Activated CD4-positive, alpha-beta memory T cell treated with anti-CD3 and anti-CD28 coated beads for 36 hours (primary cell): ENCODE measurements around the gene ALDH3B2. TPM values are rescaled to one million over a fixed set of nuclear protein-coding genes. Genes with fewer than 3 reads are reported as not detected.

Experiments used
- CTCF ChIA-PET: fragments of 350-600 bp; sonication (Branson Sonifier 250); formaldehyde crosslinking; loops from one replicate; lab custom pipeline; 2021; ENCODE audit warnings: antibody characterized with exemption, inconsistent platforms; lab: Charles Lee
- POLR2A ChIA-PET: fragments of 350-600 bp; sonication (Branson Sonifier 250); formaldehyde crosslinking; loops from one replicate; lab custom pipeline; 2021; ENCODE audit warnings: antibody characterized with exemption; lab: Charles Lee
- DNase-seq: peaks from one replicate; pipeline ENCODE4 v3.0.0-alpha.2; 2020
- H3K27ac Mint-ChIP-seq: one replicate; pipeline ENCODE4 v1.8.0; 2021; ENCODE audit warnings: mixed read lengths
- H3K27me3 Mint-ChIP-seq: one replicate; pipeline ENCODE4 v1.8.0; 2021; ENCODE audit warnings: mixed read lengths
- H3K36me3 Mint-ChIP-seq: one replicate; pipeline ENCODE4 v1.8.0; 2021; ENCODE audit warnings: mixed read lengths
- H3K4me1 Mint-ChIP-seq: one replicate; pipeline ENCODE4 v1.8.0; 2021; ENCODE audit warnings: low read depth, mixed read lengths
- H3K4me3 Mint-ChIP-seq: one replicate; pipeline ENCODE4 v1.8.0; 2021; ENCODE audit warnings: mild to moderate bottlenecking, mixed read lengths
- H3K9me3 Mint-ChIP-seq: one replicate; pipeline ENCODE4 v1.8.0; 2021; ENCODE audit warnings: mixed read lengths
- intact Hi-C: fragments of 100-400 bp; cut with micrococcal nuclease; formaldehyde crosslinking; loops from one replicate; pipeline ENCODE4 v1.15.1; 2023
- total RNA-seq, 2 experiments: library from RNA; stranded (reverse); gene quantifications; one replicate each; pipeline ENCODE4 v1.2.3, GENCODE V29; 2021

Gene ALDH3B2
- total RNA-seq, 2 experiments from 2014 or later, result not detected

DNA sequence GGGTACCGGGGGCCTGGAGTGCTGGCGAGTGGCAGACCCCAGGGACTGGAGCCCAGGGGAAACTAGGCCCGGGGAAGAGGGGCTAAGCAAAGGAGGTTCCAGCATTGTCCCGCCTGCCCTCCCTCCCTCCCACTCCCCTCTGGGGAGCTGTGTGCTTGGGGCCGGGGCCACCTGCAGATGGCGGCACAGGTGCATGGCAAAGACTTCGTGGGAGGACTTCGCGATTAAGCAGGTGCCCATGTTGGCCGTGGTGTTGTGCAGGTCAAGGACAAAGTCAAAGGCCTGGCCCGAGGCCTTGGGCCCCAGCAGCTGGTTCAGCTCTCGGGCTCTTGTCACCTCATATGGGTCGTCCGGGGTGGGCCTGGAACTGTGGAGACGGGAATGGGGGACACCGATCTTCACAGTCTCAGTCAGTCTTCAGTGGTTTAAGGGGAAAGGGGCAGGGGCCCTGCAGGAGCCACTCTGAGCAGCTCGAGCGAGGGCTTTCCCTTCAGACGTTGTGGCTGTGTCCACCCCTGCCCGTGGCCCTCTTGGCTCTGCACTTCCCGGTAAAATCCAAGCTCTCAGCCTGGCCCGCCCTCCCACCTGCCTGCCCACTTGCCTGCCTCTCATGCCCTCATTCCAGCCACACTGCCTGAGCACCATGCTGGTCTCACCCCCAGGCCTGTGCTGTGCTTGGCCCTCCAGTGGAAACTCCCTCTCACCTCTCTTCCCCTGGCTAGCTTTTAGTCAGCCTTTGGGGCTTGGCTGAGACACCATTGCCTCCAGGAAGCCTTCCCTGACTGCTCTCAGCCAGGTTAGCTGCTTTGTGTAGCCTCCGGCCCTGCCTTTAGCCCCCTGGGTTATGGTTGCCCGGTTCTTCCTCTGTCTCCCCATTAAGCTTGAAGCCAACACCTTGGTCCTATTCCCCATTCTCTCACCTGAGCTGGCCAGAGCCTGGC lies 28.6 kb downstream of the ALDH3B2 start:
- POLR2A ChIA-PET, result interaction anchor here (1.6 kb wide), 1 partner anchor 17 kb away, joined by 5 read pairs; the partner anchor contains the start of gene NUDT8
- peaks cover 4% of the 10 kb centered on the region for H3K27me3 Mint-ChIP-seq
- intact Hi-C loops, result no loop called here
- H3K27ac Mint-ChIP-seq, result peak overlapping the region; percentile 16
- DNase-seq, result peak; percentile 31
- H3K4me1 Mint-ChIP-seq, result peaks cover 27% of the 10 kb centered on the region
- peaks cover 2% of the 10 kb centered on the region for H3K9me3 Mint-ChIP-seq
- no peaks in the 10 kb centered on the region for H3K36me3 Mint-ChIP-seq
- CTCF ChIA-PET, result interaction anchor here (0.6 to 7.7 kb wide), 6 partner anchors 10 to 474 kb away, joined by 3 to 56 read pairs (median 6); partner anchors contain the start of gene NUDT8
- no peak overlapping the region for H3K4me3 Mint-ChIP-seq

DNA sequence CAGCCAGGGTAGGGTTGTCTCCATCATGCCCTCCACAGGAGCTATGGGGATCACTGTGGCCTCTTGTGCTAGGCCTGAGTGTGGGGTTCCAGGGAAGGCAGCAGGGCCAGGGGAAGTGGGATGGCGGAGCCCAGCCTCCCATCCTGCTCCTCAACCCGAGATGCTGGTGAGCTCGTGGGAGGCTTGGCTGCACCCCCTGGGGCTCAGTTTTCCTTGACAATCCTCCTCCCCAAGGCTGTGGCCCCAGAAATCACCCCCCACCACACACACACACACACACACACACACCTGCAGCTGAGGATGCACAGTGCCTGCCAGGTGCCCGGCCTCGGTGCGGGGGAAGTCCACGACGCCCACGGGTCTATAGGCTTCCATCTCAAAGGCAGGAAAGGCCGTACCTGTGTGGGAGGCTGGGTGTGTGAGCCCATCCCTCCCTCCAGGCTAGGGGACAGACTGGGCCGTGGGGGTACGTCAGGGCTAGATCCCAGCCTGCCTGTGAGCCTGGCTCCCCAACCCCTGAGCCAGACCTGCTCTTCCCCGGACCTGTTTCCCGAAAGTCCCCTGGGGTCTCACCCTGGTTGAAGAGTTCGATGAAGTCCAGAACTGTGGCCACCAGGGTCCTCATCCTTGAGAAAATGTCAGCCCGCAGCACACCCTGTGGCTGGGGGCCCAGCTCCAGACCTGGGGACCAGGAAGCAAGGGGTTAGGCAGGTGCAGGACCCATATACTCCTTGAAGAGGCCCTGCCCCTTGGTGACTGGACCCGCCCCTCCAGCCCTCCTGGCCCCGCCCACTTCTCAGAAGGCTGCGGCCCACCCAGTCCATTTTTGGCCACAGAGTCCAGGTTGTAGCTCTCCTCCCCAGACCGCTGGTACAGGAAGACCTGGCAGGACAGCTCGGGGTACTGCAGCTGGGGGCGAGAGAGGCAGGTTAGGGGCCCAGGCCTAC lies 29.7 kb downstream of the ALDH3B2 start:
- ChIA-PET CTCF (interaction anchor here (1.7 to 7.7 kb wide), 3 partner anchors 14 to 31 kb away, joined by 6 to 34 read pairs (median 7); partner anchors contain the start of gene NUDT8), POLR2A (no interaction called here)
- Mint-ChIP-seq H3K27me3 (peaks cover 4% of the 10 kb centered on the region), H3K9me3 (peaks cover 2% of the 10 kb centered on the region), H3K36me3 (no peaks in the 10 kb centered on the region), H3K4me1 (peaks cover 21% of the 10 kb centered on the region), H3K4me3 (no peak overlapping the region), H3K27ac (no peak overlapping the region)
- DNase-seq, result no peak
- intact Hi-C loops, result no loop called here

DNA sequence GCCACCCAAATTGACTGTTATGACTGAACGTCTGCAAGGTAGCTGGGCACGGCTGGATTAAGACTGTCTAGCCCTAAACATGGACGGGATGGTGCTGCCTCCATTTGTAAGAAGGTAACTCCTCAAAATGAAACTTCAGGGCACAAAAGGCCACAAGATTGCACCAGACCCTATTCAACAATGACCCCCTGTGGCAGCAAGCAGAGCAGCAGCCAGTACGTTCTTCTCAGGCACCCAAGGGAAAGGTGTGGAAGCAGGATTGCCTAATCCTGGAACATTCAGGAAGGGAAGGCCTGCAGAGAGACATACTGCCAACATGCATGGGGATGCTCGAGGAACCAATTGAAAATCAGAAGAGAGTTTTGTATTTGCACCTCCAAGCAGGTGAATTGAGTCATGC lies 30.4 kb downstream of the ALDH3B2 start:
- intact Hi-C loops, result no loop called here
- CTCF ChIA-PET, result interaction anchor here (1.7 to 7.7 kb wide), 3 partner anchors 14 to 30 kb away, joined by 6 to 34 read pairs (median 7); partner anchors contain the start of gene NUDT8
- Mint-ChIP-seq H3K27me3 (peaks cover 4% of the 10 kb centered on the region), H3K9me3 (peaks cover 2% of the 10 kb centered on the region), H3K36me3 (no peaks in the 10 kb centered on the region), H3K4me1 (peaks cover 16% of the 10 kb centered on the region), H3K27ac (no peak overlapping the region), H3K4me3 (no peak overlapping the region)
- POLR2A ChIA-PET, result no interaction called here
- no peak for DNase-seq

DNA sequence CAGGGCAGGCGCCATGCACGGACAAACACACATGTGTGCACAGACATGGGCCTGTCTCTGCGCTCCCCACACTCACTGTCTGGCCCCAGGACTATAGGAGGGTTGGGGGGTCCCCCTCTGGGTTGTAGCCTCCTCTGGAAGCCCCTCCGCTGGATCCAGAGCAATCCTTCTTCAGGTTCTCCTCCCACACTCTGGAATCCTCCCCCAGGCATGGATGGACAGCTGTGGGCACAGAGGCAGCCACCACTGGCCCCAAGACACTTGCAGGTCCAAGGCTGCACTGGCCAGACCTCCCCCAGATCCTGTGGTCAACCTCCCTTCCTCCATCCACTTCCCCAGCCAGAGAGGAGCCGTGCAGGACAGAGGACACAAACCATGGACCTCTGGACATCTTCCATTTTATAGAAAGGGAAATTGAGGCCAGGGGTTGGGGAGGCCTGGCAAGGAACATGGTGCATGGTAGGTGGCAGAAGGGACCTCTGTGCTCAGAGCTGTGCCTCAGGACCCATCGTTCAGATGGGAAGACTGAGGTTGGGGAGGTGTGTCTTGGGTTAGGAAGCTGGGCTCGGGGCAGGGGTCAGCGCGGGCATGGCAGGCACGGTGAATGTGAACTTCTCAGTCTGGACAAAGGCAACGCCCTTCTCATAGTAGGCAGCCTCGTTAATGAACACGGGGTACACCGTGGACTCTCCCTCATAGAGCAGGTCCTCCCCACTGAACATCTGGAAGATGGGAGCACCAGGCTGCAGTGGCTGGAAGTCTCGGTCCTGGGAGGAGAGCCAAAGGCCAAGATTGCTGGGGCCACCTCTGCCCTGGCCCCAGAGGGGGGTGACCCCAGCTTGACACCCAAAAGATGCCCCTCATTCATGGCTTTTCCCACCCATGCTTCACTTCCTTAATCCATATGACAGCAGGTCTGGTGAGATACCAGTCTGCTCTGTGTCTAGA lies 32.0 kb downstream of the ALDH3B2 start:
- H3K4me3 Mint-ChIP-seq, result no peak overlapping the region
- POLR2A ChIA-PET, result no interaction called here
- intact Hi-C loops, result no loop called here
- peaks cover 4% of the 10 kb centered on the region for H3K27me3 Mint-ChIP-seq
- peaks cover 16% of the 10 kb centered on the region for H3K4me1 Mint-ChIP-seq
- peaks cover 2% of the 10 kb centered on the region for H3K9me3 Mint-ChIP-seq
- H3K36me3 Mint-ChIP-seq, result no peaks in the 10 kb centered on the region
- CTCF ChIA-PET, result interaction anchor here (1.8 to 2.7 kb wide), 2 partner anchors 13 to 28 kb away, joined by 6 to 10 read pairs; partner anchors contain the start of gene NUDT8
- H3K27ac Mint-ChIP-seq, result no peak overlapping the region
- DNase-seq, result no peak

DNA sequence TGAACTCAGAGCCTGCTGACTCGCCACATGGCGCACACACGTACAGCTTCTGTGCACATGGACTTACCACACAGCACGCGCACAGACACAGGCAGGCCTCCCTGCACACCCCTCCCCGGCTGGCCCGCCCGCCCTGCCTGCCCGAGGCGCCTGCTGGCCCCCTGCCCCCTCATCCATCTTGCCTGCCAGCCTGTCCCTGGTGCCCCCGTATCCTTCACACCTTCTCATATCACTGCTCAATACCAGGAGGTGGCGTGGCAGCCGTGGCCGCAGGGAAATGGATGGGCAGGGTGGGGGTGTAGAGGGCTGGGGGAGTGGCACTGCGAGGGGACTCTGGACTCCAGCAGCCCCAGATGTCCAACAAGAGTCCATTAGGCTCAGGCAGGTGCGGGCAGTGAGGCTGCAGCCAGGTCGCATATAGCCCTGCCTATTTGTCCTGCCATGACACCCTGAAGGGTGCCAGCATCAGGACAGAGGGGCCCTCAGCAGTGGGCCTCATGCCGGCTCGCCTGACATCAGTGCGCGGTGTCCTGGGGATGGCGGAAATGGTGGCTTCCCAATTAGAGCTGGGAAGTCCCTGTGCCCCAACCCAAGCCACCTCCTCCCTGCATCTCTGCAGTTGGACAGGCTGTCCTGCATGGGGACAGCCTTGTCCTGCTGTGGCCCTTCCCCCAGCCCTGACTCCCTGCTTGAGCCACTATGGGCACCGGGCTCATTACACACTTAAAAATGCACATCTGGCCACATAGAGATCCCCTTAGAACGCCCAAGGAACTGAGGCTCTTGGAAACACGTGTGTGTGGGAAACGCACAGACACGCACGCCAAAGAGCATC lies 32.9 kb downstream of the ALDH3B2 start:
- peaks cover 9% of the 10 kb centered on the region for H3K4me1 Mint-ChIP-seq
- no peak for DNase-seq
- H3K4me3 Mint-ChIP-seq, result no peak overlapping the region
- peaks cover 2% of the 10 kb centered on the region for H3K9me3 Mint-ChIP-seq
- no peak overlapping the region for H3K27ac Mint-ChIP-seq
- intact Hi-C loops, result no loop called here
- H3K36me3 Mint-ChIP-seq, result no peaks in the 10 kb centered on the region
- CTCF ChIA-PET, result interaction anchor here (1.8 kb wide), 1 partner anchor 12 kb away, joined by 10 read pairs; the partner anchor contains the start of gene NUDT8
- H3K27me3 Mint-ChIP-seq, result peaks cover 3% of the 10 kb centered on the region
- POLR2A ChIA-PET, result no interaction called here

DNA sequence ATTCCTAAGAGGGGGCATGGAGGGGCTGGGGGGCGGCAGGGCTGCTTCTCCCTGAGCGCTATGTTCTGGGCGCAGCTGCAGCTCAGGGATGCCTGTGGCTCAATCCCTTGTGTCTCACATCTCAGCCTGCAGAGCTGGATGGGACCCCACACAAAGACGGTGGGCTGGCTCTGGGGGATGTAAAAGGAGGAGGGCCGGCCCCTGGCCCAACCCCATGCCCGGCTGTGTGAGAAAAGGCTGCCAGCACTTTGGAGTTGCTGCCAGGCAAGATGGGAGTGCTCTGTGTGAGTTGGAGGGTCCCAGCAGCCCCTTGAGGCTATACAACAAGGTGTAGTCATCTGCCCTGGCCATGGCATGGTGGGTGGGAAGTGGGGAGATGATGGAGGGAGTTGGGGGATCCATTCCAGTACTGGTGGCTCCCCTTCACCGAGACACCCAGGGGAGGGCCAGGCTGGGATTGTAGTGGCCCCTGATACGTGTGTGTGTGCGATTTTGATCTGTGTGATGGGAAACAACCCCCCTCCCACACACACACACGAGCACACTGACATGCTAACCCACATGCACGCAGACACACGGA lies 33.6 kb downstream of the ALDH3B2 start:
- Mint-ChIP-seq H3K27ac (no peak overlapping the region), H3K27me3 (no peaks in the 10 kb centered on the region), H3K36me3 (no peaks in the 10 kb centered on the region), H3K9me3 (peaks cover 2% of the 10 kb centered on the region), H3K4me3 (no peak overlapping the region), H3K4me1 (peaks cover 3% of the 10 kb centered on the region)
- ChIA-PET CTCF (interaction anchor here (0.6 to 2.9 kb wide), 4 partner anchors 12 to 20 kb away, joined by 3 to 11 read pairs (median 4); partner anchors contain the start of gene NUDT8), POLR2A (no interaction called here)
- intact Hi-C loops, result loop anchor here (1.0 kb wide), 1 partner anchor 18 kb away; no protein-coding TSS in a partner anchor
- DNase-seq, result no peak

DNA sequence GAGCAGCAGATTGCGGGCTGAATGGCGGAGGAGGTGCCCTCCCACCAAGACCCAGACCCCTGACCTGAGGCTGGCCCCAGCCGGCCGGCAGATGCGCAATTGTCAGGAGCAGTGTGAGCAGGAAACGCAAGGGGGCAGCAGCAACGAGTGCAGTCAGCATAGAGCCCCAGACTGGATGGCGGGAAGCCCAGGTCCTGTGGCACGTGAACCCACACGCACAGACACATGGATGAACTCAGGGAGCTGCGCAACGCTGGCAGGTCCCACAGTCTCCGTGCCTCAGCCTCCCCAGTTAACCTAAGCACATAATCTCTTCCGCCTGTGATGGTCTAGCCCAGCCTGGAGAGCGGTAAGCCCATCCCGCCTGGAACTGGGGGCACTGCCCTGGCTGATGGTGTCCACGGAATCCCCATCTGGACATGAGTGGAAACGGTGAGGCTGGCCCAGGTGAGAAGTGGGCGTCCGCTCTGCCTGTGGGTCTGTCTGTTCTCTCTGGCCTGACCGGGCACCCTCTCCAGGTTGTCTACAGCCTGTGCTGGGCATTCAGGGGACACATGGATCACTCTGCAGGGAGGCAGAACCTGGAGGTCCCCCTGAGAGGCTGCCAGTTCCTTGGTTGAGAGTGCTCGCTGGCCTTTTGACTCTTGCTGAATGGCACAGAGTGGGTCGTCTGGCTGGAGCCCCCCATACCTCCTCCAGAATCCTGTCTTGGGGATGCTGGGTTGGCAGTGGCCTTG lies 34.2 kb downstream of the ALDH3B2 start:
- H3K4me1 Mint-ChIP-seq, result peaks cover 3% of the 10 kb centered on the region
- CTCF ChIA-PET, result interaction anchor here (0.6 to 2.9 kb wide), 6 partner anchors 11 to 21 kb away, joined by 3 to 11 read pairs (median 4); partner anchors contain the start of gene NUDT8
- intact Hi-C loops, result loop anchor here (1.0 kb wide), 1 partner anchor 19 kb away; no protein-coding TSS in a partner anchor
- no peaks in the 10 kb centered on the region for H3K36me3 Mint-ChIP-seq
- H3K9me3 Mint-ChIP-seq, result peaks cover 2% of the 10 kb centered on the region
- POLR2A ChIA-PET, result no interaction called here
- H3K27ac Mint-ChIP-seq, result no peak overlapping the region
- H3K27me3 Mint-ChIP-seq, result no peaks in the 10 kb centered on the region
- H3K4me3 Mint-ChIP-seq, result no peak overlapping the region
- DNase-seq, result peak; percentile 73

DNA sequence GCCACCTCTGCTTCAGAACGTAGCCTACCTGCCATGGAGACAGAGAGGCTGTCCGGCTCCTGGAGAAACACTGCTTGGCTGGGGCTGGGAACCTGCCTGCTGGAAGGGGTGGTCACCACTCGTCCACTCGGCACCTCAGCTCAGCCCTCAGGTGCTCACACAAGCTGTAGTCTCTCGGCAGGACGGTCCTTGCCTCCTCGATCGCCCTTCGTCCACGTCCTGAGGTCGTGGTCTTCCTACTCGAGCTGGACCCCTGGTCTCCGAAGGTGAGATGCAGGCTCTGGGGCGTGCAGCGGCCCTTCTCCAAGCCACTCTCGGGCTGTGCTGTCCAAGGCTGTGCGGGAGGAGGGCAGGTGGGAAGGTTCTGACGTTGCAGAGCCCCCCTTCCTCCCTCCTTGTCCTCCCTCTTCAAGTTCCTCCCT lies 35.0 kb downstream of the ALDH3B2 start, which contains the start of gene TBX10:
Gene TBX10 (minus strand): TSS at position 326 of the 422 bp plus-strand sequence. CDS start 291 bp downstream, at position 35.
- Mint-ChIP-seq H3K27me3 (no peaks in the 10 kb centered on the region), H3K4me3 (no peak within 1 kb of the TSS), H3K4me1 (peaks cover 3% of the 10 kb centered on the region), H3K27ac (no peak within 1 kb of the TSS), H3K36me3 (no peaks in the 10 kb centered on the region), H3K9me3 (peaks cover 2% of the 10 kb centered on the region)
- DNase-seq, result no peak
- intact Hi-C loops, result no loop called here
- POLR2A ChIA-PET, result no interaction called here
- CTCF ChIA-PET, result interaction anchor here (0.8 to 2.9 kb wide), 6 partner anchors 9 to 21 kb away, joined by 3 to 11 read pairs (median 3); partner anchors contain the start of gene NUDT8
